H1 (cell line): ENCODE measurements around the gene PCID2. TPM values are rescaled to one million over a fixed set of nuclear protein-coding genes. Genes with fewer than 3 reads are reported as not detected.

Source experiments
- CTCF ChIA-PET: fragments of 300-600 bp; sonication (Branson Sonifier 250); formaldehyde crosslinking; loops from one replicate; lab custom pipeline; 2021; ENCODE audit not compliant: partially characterized antibody; lab: Charles Lee
- POLR2A ChIA-PET: fragments of 300-600 bp; sonication (Branson Sonifier 250); formaldehyde crosslinking; loops from one replicate; lab custom pipeline; 2021; ENCODE audit warnings: inconsistent platforms; ENCODE audit not compliant: partially characterized antibody; lab: Charles Lee
- DNase-seq, 2 experiments: peaks; one replicate each; pipeline versions ENCODE4 v3.0.0 to v3.0.0-alpha.2; 2010 to 2022; ENCODE audit warnings: low spot score in 2 of 2, low read depth in 1 of 2, mixed read lengths in 1 of 2
- FAIRE-seq: peaks from 2 replicates; lab custom pipeline; 2011; peaks lifted over from hg19 to GRCh38; lab: Jason Lieb, UNC
- H2AFZ ChIP-seq: 2 replicates; pipeline ENCODE4 v1.8.1; 2012; ENCODE audit warnings: low read length, inconsistent platforms
- H2AK5ac ChIP-seq: 2 replicates; pipeline ENCODE4 v1.6.1; 2013; ENCODE audit warnings: low read depth, low read length
- H2BK120ac ChIP-seq: replicated peaks from 2 replicates; pipeline ENCODE3; 2013; ENCODE audit warnings: low read depth, low read length, inconsistent platforms
- H2BK12ac ChIP-seq: 2 replicates; pipeline ENCODE4 v1.6.1; 2013; ENCODE audit warnings: low read depth, low read length
- H2BK15ac ChIP-seq: 2 replicates; pipeline ENCODE4 v1.6.1; 2013; ENCODE audit warnings: low read length
- H2BK20ac ChIP-seq: 2 replicates; pipeline ENCODE4 v1.6.1; 2013; ENCODE audit warnings: low read length
- H2BK5ac ChIP-seq: 2 replicates; pipeline ENCODE4 v1.6.1; 2013; ENCODE audit warnings: low read depth, low read length
- H3K14ac ChIP-seq: 2 replicates; pipeline ENCODE4 v1.6.1; 2013; ENCODE audit warnings: inconsistent platforms; ENCODE audit not compliant: insufficient read length
- H3K18ac ChIP-seq: 2 replicates; pipeline ENCODE4 v1.6.1; 2013; ENCODE audit warnings: low read length; ENCODE audit errors: extremely low read depth
- H3K23ac ChIP-seq: 2 replicates; pipeline ENCODE4 v1.6.1; 2013; ENCODE audit warnings: inconsistent platforms; ENCODE audit not compliant: insufficient read length
- H3K23me2 ChIP-seq: 2 replicates; pipeline ENCODE4 v1.6.1; 2013; ENCODE audit warnings: low read depth, low read length
- H3K27ac ChIP-seq: 2 replicates; pipeline ENCODE4 v1.6.1; 2011; ENCODE audit warnings: low read depth, low read length, inconsistent platforms
- H3K27me3 ChIP-seq, 4 experiments: replicated peaks in 1 of 4; 1 replicate in 1 of 4; 2 replicates in 3 of 4; pipeline versions ENCODE4 v1.6.1 to v1.8.1; 2011 to 2013; ENCODE audit warnings: low read length in 3 of 4, mild to moderate bottlenecking in 3 of 4, inconsistent platforms in 2 of 4, mixed read lengths in 2 of 4, moderate library complexity in 1 of 4; ENCODE audit not compliant: control insufficient read depth in 3 of 4, insufficient read depth in 3 of 4; ENCODE audit errors: extremely low read depth in 1 of 4
- H3K36me3 ChIP-seq, 4 experiments: 2 replicates each; pipeline versions ENCODE4 v1.6.1 to v1.8.1; 2011 to 2013; ENCODE audit warnings: mild to moderate bottlenecking in 4 of 4, low read length in 3 of 4, moderate library complexity in 2 of 4, control low read depth in 1 of 4, inconsistent platforms in 1 of 4; ENCODE audit not compliant: insufficient read depth in 4 of 4, control insufficient read depth in 2 of 4
- H3K4ac ChIP-seq: replicated peaks from 2 replicates; pipeline ENCODE3; 2013; ENCODE audit warnings: low read length, low read depth, mixed read lengths, inconsistent platforms; ENCODE audit not compliant: insufficient read length
- H3K4me1 ChIP-seq, 4 experiments: replicated peaks in 1 of 4; 1 replicate in 1 of 4; 2 replicates in 3 of 4; pipeline versions ENCODE4 v1.6.1 to v1.8.1; 2011 to 2013; ENCODE audit warnings: low read length in 3 of 4, inconsistent platforms in 2 of 4, mixed read lengths in 1 of 4; ENCODE audit not compliant: insufficient read depth in 4 of 4, control insufficient read depth in 3 of 4
- H3K4me2 ChIP-seq, 2 experiments: 2 replicates each; pipeline versions ENCODE4 v1.6.1 to v1.8.1; 2011 to 2013; ENCODE audit warnings: low read depth in 2 of 2, low read length in 2 of 2, control low read depth in 1 of 2, inconsistent platforms in 1 of 2, mild to moderate bottlenecking in 1 of 2; ENCODE audit not compliant: insufficient read depth in 1 of 2
- H3K4me3 ChIP-seq, 4 experiments: fragments of 200-600, 300-600 bp in 1 of 4; sonication (generic), shearing (Covaris generic), sonication (Bioruptor Twin) in 1 of 4; 2 replicates each; pipeline versions ENCODE4 v1.5.1 to v1.8.1; 2011 to 2016; ENCODE audit warnings: low read length in 4 of 4, low read depth in 3 of 4, control low read depth in 2 of 4, inconsistent platforms in 2 of 4, mild to moderate bottlenecking in 2 of 4, mixed read lengths in 1 of 4, moderate library complexity in 1 of 4; ENCODE audit not compliant: insufficient read depth in 2 of 4; ENCODE audit errors: extremely low read depth in 1 of 4
- H3K56ac ChIP-seq: replicated peaks from 2 replicates; pipeline ENCODE3; 2013; ENCODE audit warnings: low read depth, mild to moderate bottlenecking, mixed read lengths, low read length, inconsistent platforms; ENCODE audit not compliant: insufficient read length
- H3K79me1 ChIP-seq: 2 replicates; pipeline ENCODE4 v1.6.1; 2013; ENCODE audit warnings: low read depth, low read length, control low read depth
- H3K79me2 ChIP-seq, 2 experiments: 2 replicates each; pipeline versions ENCODE4 v1.6.1 to v1.8.1; 2012 to 2013; ENCODE audit warnings: low read length in 2 of 2, mild to moderate bottlenecking in 2 of 2, inconsistent platforms in 1 of 2; ENCODE audit not compliant: insufficient read depth in 2 of 2, control insufficient read depth in 1 of 2
- H3K9ac ChIP-seq, 4 experiments: replicated peaks in 1 of 4; 1 replicate in 1 of 4; 2 replicates in 3 of 4; pipeline versions ENCODE4 v1.6.1 to v1.8.1; 2011 to 2013; ENCODE audit warnings: low read depth in 3 of 4, low read length in 3 of 4, control low read depth in 2 of 4, mild to moderate bottlenecking in 2 of 4, moderate library complexity in 2 of 4, inconsistent platforms in 1 of 4; ENCODE audit errors: extremely low read depth in 1 of 4
- H3K9me3 ChIP-seq, 2 experiments: 2 replicates each; pipeline versions ENCODE4 v1.6.1 to v1.8.1; 2012 to 2013; ENCODE audit warnings: mild to moderate bottlenecking in 2 of 2, moderate library complexity in 2 of 2, control low read depth in 1 of 2, inconsistent platforms in 1 of 2, low read depth in 1 of 2, low read length in 1 of 2, mixed read lengths in 1 of 2; ENCODE audit not compliant: insufficient read depth in 2 of 2
- H4K20me1 ChIP-seq, 2 experiments: replicated peaks in 1 of 2; 2 replicates each; pipeline versions ENCODE3 to v1.8.1; 2011 to 2013; ENCODE audit warnings: inconsistent platforms in 2 of 2, low read length in 2 of 2, mild to moderate bottlenecking in 1 of 2; ENCODE audit not compliant: insufficient read depth in 2 of 2, control insufficient read depth in 1 of 2
- H4K5ac ChIP-seq: 2 replicates; pipeline ENCODE4 v1.6.1; 2013; ENCODE audit warnings: low read length, low read depth, mixed read lengths, inconsistent platforms; ENCODE audit not compliant: insufficient read length
- H4K8ac ChIP-seq: 2 replicates; pipeline ENCODE4 v1.8.0; 2013; ENCODE audit warnings: mild to moderate bottlenecking, moderate library complexity, low read length, inconsistent platforms; ENCODE audit not compliant: insufficient read depth; ENCODE audit errors: extremely low read depth
- H4K91ac ChIP-seq: replicated peaks from 2 replicates; pipeline ENCODE3; 2013; ENCODE audit warnings: low read length, mixed read lengths, inconsistent platforms; ENCODE audit not compliant: insufficient read length
- BCL11A ChIP-seq, 2 experiments: IDR thresholded peaks; one replicate each; pipeline ENCODE4 v1.6.1; 2011; ENCODE audit warnings: low read depth in 2 of 2, low read length in 2 of 2, mild to moderate bottlenecking in 2 of 2
- RNF2 ChIP-seq: fragments of 200-900, 300-1000 bp; sonication (generic); IDR thresholded peaks from 2 replicates; pipeline ENCODE4 v1.7.1; 2016; ENCODE audit warnings: borderline replicate concordance, low read depth, mild to moderate bottlenecking, antibody characterized with exemption, low read length; ENCODE audit not compliant: poor library complexity, severe bottlenecking; ENCODE audit errors: missing control alignments
- WGBS, 2 experiments: shearing (Covaris generic) in 1 of 2; methylation state at CpG; one replicate each; pipeline versions ENCODE4 v1.1.6 to v1.1.7; 2013 to 2015; ENCODE audit warnings: low lambda C conversion rate in 2 of 2, mixed read lengths in 2 of 2, inconsistent platforms in 1 of 2, low coverage in 1 of 2, missing lambda C conversion rate in 1 of 2; ENCODE audit not compliant: insufficient replicate concordance in 2 of 2, insufficient coverage in 1 of 2, insufficient read length in 1 of 2; ENCODE audit errors: extremely low coverage in 1 of 2, missing lambda C conversion rate in 1 of 2; 5-methylcytosine and 5-hydroxymethylcytosine counted together
- polyA plus RNA-seq, 7 experiments: library from polyadenylated mRNA; depleted of rRNA in 3 of 7; stranded (reverse) in 5 of 7; unstranded in 2 of 7; fragments of >200 nt in 5 of 7; fragments of 200-250 nt in 2 of 7; gene quantifications; 1 replicate in 5 of 7; 2 replicates in 1 of 7; 4 replicates in 1 of 7; pipeline versions ENCODE4 v1.2.1 to v1.2.3, GENCODE V29; 2011 to 2013; ENCODE audit warnings: missing spikeins in 2 of 7, mixed read lengths in 2 of 7
- total RNA-seq: library from RNA; stranded (reverse); fragmentation: NEBNext Ultra II Directional; extraction: Animal tissue kit (Norgen Biotek cat#: 25700); gene quantifications from 2 replicates; pipeline ENCODE4 v1.2.1, GENCODE V29; 2021

The PCID2 gene
- total and polyA plus RNA-seq, 2 of the 8 experiments (the other 6 are each of a cell fraction or from before 2014, with no cell fraction given), result 72.4 to 72.8 TPM

GRCh38 chr13:113164492-113164891, 44.0 kb downstream of the PCID2 start:
- Histone ChIP-seq H2BK20ac (no peak overlapping the region), H3K4me2 (no peak overlapping the region), H3K4me3 (no peak overlapping the region; a peak in 1 of 8 replicates), H3K79me1 (no peaks in the 10 kb centered on the region), H4K20me1 (no peaks in the 10 kb centered on the region), H3K4me1 (peaks cover 0 to 16% (median 4%) of the 10 kb centered on the region in 4 experiments; a peak in 6 of 7 replicates), H2BK5ac (no peak overlapping the region), H3K56ac (no peak overlapping the region), H2BK15ac (no peak overlapping the region), H3K4ac (no peak overlapping the region), H3K23me2 (no peaks in the 10 kb centered on the region), H3K9me3 (no peaks in the 10 kb centered on the region), H3K9ac (no peak overlapping the region), H3K79me2 (no peaks in the 10 kb centered on the region), H2BK120ac (no peak overlapping the region), H2AK5ac (no peak overlapping the region), H3K14ac (no peak overlapping the region), H4K8ac (no peak overlapping the region), H2BK12ac (no peak overlapping the region), H2AFZ (no peak overlapping the region), H3K18ac (no peak overlapping the region), H3K27ac (no peak overlapping the region), H4K91ac (no peak overlapping the region), H3K36me3 (peaks cover 0 to 7% (median under 1%) of the 10 kb centered on the region in 4 experiments; a peak in 3 of 8 replicates), H3K23ac (no peak overlapping the region), H3K27me3 (no peaks in the 10 kb centered on the region), H4K5ac (no peak overlapping the region)
- ChIA-PET CTCF (interaction anchor here (0.6 to 0.8 kb wide), 3 partner anchors 42 to 162 kb away, joined by 3 read pairs; no protein-coding TSS in a partner anchor), POLR2A (interaction anchor here (0.6 to 1.2 kb wide), 4 partner anchors 11 to 536 kb away, joined by 3 to 5 read pairs (median 3); no protein-coding TSS in a partner anchor)
- DNase-seq (no peak), FAIRE-seq (no peak)
- TF ChIP-seq RNF2 (no peak), BCL11A (IDR thresholded peaks at IDR 0.05; ENCODE audit: low read depth in 2 of 2, low read length in 2 of 2) (no peak)
- 86% methylated on average over 12 of the region's 12 CpGs; no CpG with 5 or more reads in 1 of the 2 experiments for WGBS, 2 experiments
